Spleen (tissue), 11 donors: Measurements from ENCODE around the gene BZW2. TPM values are rescaled to one million over a fixed set of nuclear protein-coding genes. Genes with fewer than 3 reads are reported as not detected.

Source experiments
- DNase-seq: peaks from one replicate; pipeline ENCODE4 v3.0.0-alpha.2; 2020
- H3K27ac ChIP-seq, 8 donors: fragments of 200-600 bp; sonication (generic) in 7 of 8; 1 replicate in 4 of 8; 2 replicates in 4 of 8; pipeline versions ENCODE4 v1.5.0 to v1.8.0; 2016 to 2021; ENCODE audit warnings: inconsistent platforms in 4 of 8, mild to moderate bottlenecking in 4 of 8, moderate library complexity in 1 of 8
- H3K27me3 ChIP-seq, 7 donors: fragments of 200-600 bp; sonication (generic) in 6 of 7; replicated peaks in 1 of 7; 1 replicate in 4 of 7; 2 replicates in 3 of 7; pipeline versions ENCODE4 v1.5.0 to v1.8.0; 2016 to 2021; ENCODE audit warnings: inconsistent platforms in 3 of 7, mild to moderate bottlenecking in 1 of 7
- H3K36me3 ChIP-seq, 6 donors: fragments of 200-600 bp; sonication (generic) in 5 of 6; 1 replicate in 4 of 6; 2 replicates in 2 of 6; pipeline versions ENCODE4 v1.5.0 to v1.8.0; 2016 to 2021; ENCODE audit warnings: inconsistent platforms in 2 of 6
- H3K4me1 ChIP-seq, 6 donors: fragments of 200-600 bp; sonication (generic) in 5 of 6; 1 replicate in 3 of 6; 2 replicates in 3 of 6; pipeline versions ENCODE4 v1.5.0 to v1.8.0; 2016 to 2021; ENCODE audit warnings: inconsistent platforms in 3 of 6
- H3K4me3 ChIP-seq, 8 donors: fragments of 200-600 bp; sonication (generic) in 7 of 8; 1 replicate in 4 of 8; 2 replicates in 4 of 8; pipeline versions ENCODE4 v1.5.0 to v1.8.0; 2016 to 2021; ENCODE audit warnings: inconsistent platforms in 4 of 8, mild to moderate bottlenecking in 4 of 8, moderate library complexity in 2 of 8
- H3K9me3 ChIP-seq, 8 donors: fragments of 200-600 bp; sonication (generic) in 7 of 8; 1 replicate in 4 of 8; 2 replicates in 4 of 8; pipeline versions ENCODE4 v1.5.0 to v1.8.0; 2016 to 2021; ENCODE audit warnings: inconsistent platforms in 4 of 8
- CTCF ChIP-seq, 11 experiments: fragments of 200-600 bp in 7 of 11; fragments of 450-650 bp in 4 of 11; sonication (generic) in 4 of 11; IDR thresholded peaks in 8 of 11; conservative IDR thresholded peaks in 3 of 11; 1 replicate in 7 of 11; 2 replicates in 4 of 11; pipeline versions ENCODE4 v1.4.0 to v1.8.0; 2016 to 2021; ENCODE audit warnings: antibody characterized with exemption in 11 of 11, inconsistent platforms in 4 of 11, mild to moderate bottlenecking in 1 of 11
- POLR2A ChIP-seq, 3 donors: fragments of 450-650 bp; IDR thresholded peaks; one replicate each; pipeline ENCODE4 v1.5.1; 2017; ENCODE audit warnings: antibody characterized with exemption in 3 of 3, mild to moderate bottlenecking in 1 of 3
- POLR2AphosphoS5 ChIP-seq, 3 donors: sonication (generic); formaldehyde crosslinking; IDR thresholded peaks; one replicate each; pipeline ENCODE4 v1.5.1; 2017; ENCODE audit warnings: antibody characterized with exemption in 3 of 3
- WGBS, 5 donors: extraction: QIAGEN DNeasy Blood & Tissue Kit in 3 of 5; methylation state at CpG; one replicate each; pipeline versions ENCODE4 v1.1.5 to v1.1.7; 2013 to 2018; 5-methylcytosine and 5-hydroxymethylcytosine counted together
- intact Hi-C: fragments of 100-400 bp; cut with DNase I; formaldehyde crosslinking; loops from one replicate; pipeline ENCODE4 v1.15.0; 2023; ENCODE audit warnings: low total_unique reads
- polyA plus RNA-seq, 3 donors: library from polyadenylated mRNA; stranded (reverse); fragments of 200-250 nt; gene quantifications; one replicate each; pipeline ENCODE4 v1.2.1, GENCODE V29; 2013
- total RNA-seq, 7 donors: library from RNA; depleted of rRNA in 3 of 7; stranded (reverse); fragments of >200 nt in 3 of 7; fragmentation: NEBNext Ultra II Directional in 4 of 7; extraction: Animal tissue kit (Norgen Biotek cat#: 25700) in 4 of 7; gene quantifications; one replicate each; pipeline versions ENCODE4 v1.1.0 to v1.2.1, GENCODE V29; 2016 to 2021
- donor health status: healthy with polysubstance abuse.
- donor health status: DM: no; HTN: no; CAD: no; lungs with moderate emphysema.
- donor health status: DM: no; HTN: no; CAD: no.
- donor health status: Bipolar disorder and iron deficiency.
- donor health status: healthy.
- donor health status: DM: no; HTN: no; CAD: no.
- donor health status: DM: yes; HTN: yes; CAD: no.

The BZW2 gene
- total and polyA plus RNA-seq, 10 donors = 19.4 to 40.5 (median 26.8) TPM

GRCh38 chr7:16745645-16746044 is 99.7 kb downstream of the BZW2 start:
- H3K4me3 ChIP-seq = no peak overlapping the region
- DNase-seq = no peak
- H3K4me1 ChIP-seq = peaks cover 0 to 6% (median 0%) of the 10 kb centered on the region in 6 donors
- no peak for TF ChIP-seq POLR2AphosphoS5 (IDR thresholded peaks at IDR 0.05)
- no peak for TF ChIP-seq POLR2A (IDR thresholded peaks at IDR 0.05)
- TF ChIP-seq CTCF (IDR thresholded peaks at IDR 0.05 in 8 of 11, conservative IDR thresholded peaks at IDR 0.05 in 3 of 11) = no peak
- no peaks in the 10 kb centered on the region for H3K36me3 ChIP-seq
- 25 to 84% (median 68%) methylated on average over 2 of the region's 2 CpGs for WGBS, 5 donors
- H3K27me3 ChIP-seq = no peaks in the 10 kb centered on the region
- no peak overlapping the region for H3K27ac ChIP-seq
- H3K9me3 ChIP-seq = no peaks in the 10 kb centered on the region
- intact Hi-C loops = no loop called here

GRCh38 chr7:16747102-16747501 is 101.1 kb downstream of the BZW2 start:
- TF ChIP-seq POLR2A (IDR thresholded peaks at IDR 0.05) (no peak), CTCF (IDR thresholded peaks at IDR 0.05 in 8 of 11, conservative IDR thresholded peaks at IDR 0.05 in 3 of 11) (no peak), POLR2AphosphoS5 (IDR thresholded peaks at IDR 0.05) (no peak)
- intact Hi-C loops = no loop called here

GRCh38 chr7:16753102-16753931 is 107.3 kb downstream of the BZW2 start, which contains the start of gene TSPAN13:
TSPAN13 (plus strand) TSS chr7:16753755; CDS start chr7:16753968, 213 bp downstream.
- peaks cover 0 to 22% (median 7%) of the 10 kb centered on the region in 7 donors for H3K27me3 ChIP-seq
- TF ChIP-seq POLR2AphosphoS5 (IDR thresholded peaks at IDR 0.05) (peak; percentile 39 to 71 (median 62)), CTCF (IDR thresholded peaks at IDR 0.05 in 8 of 11, conservative IDR thresholded peaks at IDR 0.05 in 3 of 11) (no peak), POLR2A (IDR thresholded peaks at IDR 0.05) (peak in 1 of 3 donors; percentile 29)
- H3K27ac ChIP-seq = peak within 1 kb of the TSS; percentile 26 to 83 (median 70)
- intact Hi-C loops = no loop called here
- peaks cover 5 to 54% (median 25%) of the 10 kb centered on the region in 6 donors for H3K4me1 ChIP-seq
- 3 to 11% (median 3%) methylated on average over 17 to 48 of the region's 48 CpGs for WGBS, 5 donors
- H3K4me3 ChIP-seq = peak within 1 kb of the TSS; percentile 56 to 91 (median 72)
- H3K9me3 ChIP-seq = no peaks in the 10 kb centered on the region
- no peaks in the 10 kb centered on the region for H3K36me3 ChIP-seq
- peak; percentile 95 for DNase-seq

More at GRCh38 chr7:16747102-16747501, 101.1 kb downstream of the BZW2 start:
- no peak overlapping the region for H3K27ac ChIP-seq
- H3K4me3 ChIP-seq = no peak overlapping the region
- H3K9me3 ChIP-seq = no peaks in the 10 kb centered on the region
- no peaks in the 10 kb centered on the region for H3K27me3 ChIP-seq
- no peak for DNase-seq
- WGBS, 5 donors = 75 to 96% (median 80%) methylated on average over 1 of the region's 1 CpG
- no peaks in the 10 kb centered on the region for H3K4me1 ChIP-seq
- H3K36me3 ChIP-seq = no peaks in the 10 kb centered on the region
